GM12891 (cell line): ENCODE results near the gene SH3TC1.

ENCODE experiments used
- PAX5 ChIP-seq: IDR thresholded peaks from 2 replicates; pipeline ENCODE4 v1.6.1; 2011; ENCODE audit warnings: low read length, moderate library complexity, mild to moderate bottlenecking; ENCODE audit not compliant: insufficient read depth, severe bottlenecking
- POLR2A ChIP-seq: IDR thresholded peaks from 2 replicates; pipeline ENCODE4 v1.6.1; 2011; ENCODE audit warnings: low read depth, low read length, control low read depth
- POLR2AphosphoS5 ChIP-seq: IDR thresholded peaks from 2 replicates; pipeline ENCODE4 v1.6.1; 2011; ENCODE audit warnings: low read depth, low read length, control low read depth
- SPI1 ChIP-seq: IDR thresholded peaks from 2 replicates; pipeline ENCODE4 v1.6.1; 2011; ENCODE audit warnings: low read depth, low read length, control low read depth
- TAF1 ChIP-seq: IDR thresholded peaks from 2 replicates; pipeline ENCODE4 v1.6.1; 2011; ENCODE audit warnings: low read depth, low read length, control low read depth

GRCh38 chr4:8252301-8253173 lies 53.4 kb downstream of the SH3TC1 start:
- TF ChIP-seq TAF1: no peak
- TF ChIP-seq POLR2AphosphoS5: no peak
- no peak for TF ChIP-seq POLR2A
- TF ChIP-seq PAX5: no peak
- no peak for TF ChIP-seq SPI1
